ENCODE measurements around the gene RHEB. TPM values are rescaled to one million over a fixed set of nuclear protein-coding genes. Genes with fewer than 3 reads are reported as not detected.
A peak's percentile ranks its signal among the peaks of the same experiment; 100 is the strongest.

Gene RHEB
- total and polyA plus RNA-seq, 2 experiments from 2014 or later = 101 to 239 TPM

DNA sequence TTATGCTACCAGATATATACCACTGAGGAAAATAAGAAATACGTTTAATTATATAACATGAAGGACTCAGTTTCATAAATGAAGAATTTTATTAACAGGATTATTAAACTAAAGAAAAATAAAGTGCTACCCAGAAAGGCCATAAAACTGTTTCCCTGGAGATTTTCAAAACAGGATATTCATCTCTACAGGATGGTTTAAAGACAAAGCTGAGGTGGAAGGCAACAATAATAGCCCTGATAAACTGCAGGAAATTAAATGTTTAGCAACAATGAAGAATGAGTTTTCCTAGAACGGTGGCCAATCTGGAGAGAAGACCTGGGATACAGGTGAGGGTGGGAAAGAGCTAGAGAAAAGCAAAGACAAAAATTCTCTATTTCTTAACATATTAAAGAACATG lies 11.9 kb downstream of the RHEB start:
- Histone ChIP-seq H3K4me3 (no peak overlapping the region), H3K79me2 (replicated peaks; ENCODE audit: insufficient read depth) (peaks cover 100% of the 10 kb centered on the region), H2AFZ (no peak overlapping the region), H3K9me2 (ENCODE audit: insufficient read depth) (no peaks in the 10 kb centered on the region), H3K4me1 (ENCODE audit: insufficient read depth) (peaks cover 88% of the 10 kb centered on the region), H3K27me3 (ENCODE audit: insufficient read depth) (no peaks in the 10 kb centered on the region), H3F3A (replicated peaks; ENCODE audit: low read depth) (no peaks in the 10 kb centered on the region), H3K27ac (ENCODE audit: low read depth) (no peak overlapping the region), H3K36me3 (ENCODE audit: insufficient read depth) (no peaks in the 10 kb centered on the region), H4K20me1 (replicated peaks; ENCODE audit: insufficient read depth) (peaks cover 90% of the 10 kb centered on the region), H3K4me2 (peak overlapping the region; percentile 52)
- no peak for ATAC-seq
- Mint-ChIP-seq H3K27me3 (ENCODE audit: insufficient read depth, low read depth, poor library complexity) (peaks cover 4% of the 10 kb centered on the region), H3K36me3 (ENCODE audit: low read depth) (no peaks in the 10 kb centered on the region), H3K4me3 (no peak overlapping the region), H3K27ac (no peak overlapping the region), H3K9me3 (no peaks in the 10 kb centered on the region), H3K4me1 (peaks cover 78% of the 10 kb centered on the region)
- no peak for DNase-seq (ENCODE audit: low spot score)
- TF ChIP-seq NANOG (IDR thresholded peaks at IDR 0.05; ENCODE audit: borderline replicate concordance) = no peak
- TF ChIP-seq, protein P1, sequence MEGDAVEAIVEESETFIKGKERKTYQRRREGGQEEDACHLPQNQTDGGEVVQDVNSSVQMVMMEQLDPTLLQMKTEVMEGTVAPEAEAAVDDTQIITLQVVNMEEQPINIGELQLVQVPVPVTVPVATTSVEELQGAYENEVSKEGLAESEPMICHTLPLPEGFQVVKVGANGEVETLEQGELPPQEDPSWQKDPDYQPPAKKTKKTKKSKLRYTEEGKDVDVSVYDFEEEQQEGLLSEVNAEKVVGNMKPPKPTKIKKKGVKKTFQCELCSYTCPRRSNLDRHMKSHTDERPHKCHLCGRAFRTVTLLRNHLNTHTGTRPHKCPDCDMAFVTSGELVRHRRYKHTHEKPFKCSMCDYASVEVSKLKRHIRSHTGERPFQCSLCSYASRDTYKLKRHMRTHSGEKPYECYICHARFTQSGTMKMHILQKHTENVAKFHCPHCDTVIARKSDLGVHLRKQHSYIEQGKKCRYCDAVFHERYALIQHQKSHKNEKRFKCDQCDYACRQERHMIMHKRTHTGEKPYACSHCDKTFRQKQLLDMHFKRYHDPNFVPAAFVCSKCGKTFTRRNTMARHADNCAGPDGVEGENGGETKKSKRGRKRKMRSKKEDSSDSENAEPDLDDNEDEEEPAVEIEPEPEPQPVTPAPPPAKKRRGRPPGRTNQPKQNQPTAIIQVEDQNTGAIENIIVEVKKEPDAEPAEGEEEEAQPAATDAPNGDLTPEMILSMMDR (conservative IDR thresholded peaks at IDR 0.05; ENCODE audit: low read depth in 2 of 2) = no peak
- TF ChIP-seq, protein P2, sequence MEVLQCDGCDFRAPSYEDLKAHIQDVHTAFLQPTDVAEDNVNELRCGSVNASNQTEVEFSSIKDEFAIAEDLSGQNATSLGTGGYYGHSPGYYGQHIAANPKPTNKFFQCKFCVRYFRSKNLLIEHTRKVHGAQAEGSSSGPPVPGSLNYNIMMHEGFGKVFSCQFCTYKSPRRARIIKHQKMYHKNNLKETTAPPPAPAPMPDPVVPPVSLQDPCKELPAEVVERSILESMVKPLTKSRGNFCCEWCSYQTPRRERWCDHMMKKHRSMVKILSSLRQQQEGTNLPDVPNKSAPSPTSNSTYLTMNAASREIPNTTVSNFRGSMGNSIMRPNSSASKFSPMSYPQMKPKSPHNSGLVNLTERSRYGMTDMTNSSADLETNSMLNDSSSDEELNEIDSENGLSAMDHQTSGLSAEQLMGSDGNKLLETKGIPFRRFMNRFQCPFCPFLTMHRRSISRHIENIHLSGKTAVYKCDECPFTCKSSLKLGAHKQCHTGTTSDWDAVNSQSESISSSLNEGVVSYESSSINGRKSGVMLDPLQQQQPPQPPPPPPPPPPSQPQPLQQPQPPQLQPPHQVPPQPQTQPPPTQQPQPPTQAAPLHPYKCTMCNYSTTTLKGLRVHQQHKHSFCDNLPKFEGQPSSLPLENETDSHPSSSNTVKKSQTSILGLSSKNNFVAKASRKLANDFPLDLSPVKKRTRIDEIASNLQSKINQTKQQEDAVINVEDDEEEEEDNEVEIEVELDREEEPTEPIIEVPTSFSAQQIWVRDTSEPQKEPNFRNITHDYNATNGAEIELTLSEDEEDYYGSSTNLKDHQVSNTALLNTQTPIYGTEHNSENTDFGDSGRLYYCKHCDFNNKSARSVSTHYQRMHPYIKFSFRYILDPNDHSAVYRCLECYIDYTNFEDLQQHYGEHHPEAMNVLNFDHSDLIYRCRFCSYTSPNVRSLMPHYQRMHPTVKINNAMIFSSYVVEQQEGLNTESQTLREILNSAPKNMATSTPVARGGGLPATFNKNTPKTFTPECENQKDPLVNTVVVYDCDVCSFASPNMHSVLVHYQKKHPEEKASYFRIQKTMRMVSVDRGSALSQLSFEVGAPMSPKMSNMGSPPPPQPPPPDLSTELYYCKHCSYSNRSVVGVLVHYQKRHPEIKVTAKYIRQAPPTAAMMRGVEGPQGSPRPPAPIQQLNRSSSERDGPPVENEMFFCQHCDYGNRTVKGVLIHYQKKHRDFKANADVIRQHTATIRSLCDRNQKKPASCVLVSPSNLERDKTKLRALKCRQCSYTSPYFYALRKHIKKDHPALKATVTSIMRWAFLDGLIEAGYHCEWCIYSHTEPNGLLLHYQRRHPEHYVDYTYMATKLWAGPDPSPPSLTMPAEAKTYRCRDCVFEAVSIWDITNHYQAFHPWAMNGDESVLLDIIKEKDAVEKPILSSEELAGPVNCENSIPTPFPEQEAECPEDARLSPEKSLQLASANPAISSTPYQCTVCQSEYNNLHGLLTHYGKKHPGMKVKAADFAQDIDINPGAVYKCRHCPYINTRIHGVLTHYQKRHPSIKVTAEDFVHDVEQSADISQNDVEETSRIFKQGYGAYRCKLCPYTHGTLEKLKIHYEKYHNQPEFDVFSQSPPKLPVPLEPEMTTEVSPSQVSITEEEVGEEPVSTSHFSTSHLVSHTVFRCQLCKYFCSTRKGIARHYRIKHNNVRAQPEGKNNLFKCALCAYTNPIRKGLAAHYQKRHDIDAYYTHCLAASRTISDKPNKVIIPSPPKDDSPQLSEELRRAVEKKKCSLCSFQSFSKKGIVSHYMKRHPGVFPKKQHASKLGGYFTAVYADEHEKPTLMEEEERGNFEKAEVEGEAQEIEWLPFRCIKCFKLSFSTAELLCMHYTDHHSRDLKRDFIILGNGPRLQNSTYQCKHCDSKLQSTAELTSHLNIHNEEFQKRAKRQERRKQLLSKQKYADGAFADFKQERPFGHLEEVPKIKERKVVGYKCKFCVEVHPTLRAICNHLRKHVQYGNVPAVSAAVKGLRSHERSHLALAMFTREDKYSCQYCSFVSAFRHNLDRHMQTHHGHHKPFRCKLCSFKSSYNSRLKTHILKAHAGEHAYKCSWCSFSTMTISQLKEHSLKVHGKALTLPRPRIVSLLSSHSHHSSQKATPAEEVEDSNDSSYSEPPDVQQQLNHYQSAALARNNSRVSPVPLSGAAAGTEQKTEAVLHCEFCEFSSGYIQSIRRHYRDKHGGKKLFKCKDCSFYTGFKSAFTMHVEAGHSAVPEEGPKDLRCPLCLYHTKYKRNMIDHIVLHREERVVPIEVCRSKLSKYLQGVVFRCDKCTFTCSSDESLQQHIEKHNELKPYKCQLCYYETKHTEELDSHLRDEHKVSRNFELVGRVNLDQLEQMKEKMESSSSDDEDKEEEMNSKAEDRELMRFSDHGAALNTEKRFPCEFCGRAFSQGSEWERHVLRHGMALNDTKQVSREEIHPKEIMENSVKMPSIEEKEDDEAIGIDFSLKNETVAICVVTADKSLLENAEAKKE (CRISPR knock-in tag; IDR thresholded peaks at IDR 0.05) = no peak
- TF ChIP-seq EZH2phosphoT487 (IDR thresholded peaks at IDR 0.05; ENCODE audit: unreplicated experiment) = no peak
- no peak for TF ChIP-seq ZNF114 (CRISPR knock-in tag; IDR thresholded peaks at IDR 0.05)
- TF ChIP-seq CREB1 (CRISPR knock-in tag; IDR thresholded peaks at IDR 0.05; ENCODE audit: low read depth) = no peak
- TF ChIP-seq JUNB (IDR thresholded peaks at IDR 0.05; ENCODE audit: unreplicated experiment) = no peak
- TF ChIP-seq POLR2AphosphoS5 (IDR thresholded peaks at IDR 0.05; ENCODE audit: low read depth) = no peak
- TF ChIP-seq, protein P3, sequence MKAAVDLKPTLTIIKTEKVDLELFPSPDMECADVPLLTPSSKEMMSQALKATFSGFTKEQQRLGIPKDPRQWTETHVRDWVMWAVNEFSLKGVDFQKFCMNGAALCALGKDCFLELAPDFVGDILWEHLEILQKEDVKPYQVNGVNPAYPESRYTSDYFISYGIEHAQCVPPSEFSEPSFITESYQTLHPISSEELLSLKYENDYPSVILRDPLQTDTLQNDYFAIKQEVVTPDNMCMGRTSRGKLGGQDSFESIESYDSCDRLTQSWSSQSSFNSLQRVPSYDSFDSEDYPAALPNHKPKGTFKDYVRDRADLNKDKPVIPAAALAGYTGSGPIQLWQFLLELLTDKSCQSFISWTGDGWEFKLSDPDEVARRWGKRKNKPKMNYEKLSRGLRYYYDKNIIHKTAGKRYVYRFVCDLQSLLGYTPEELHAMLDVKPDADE (IDR thresholded peaks at IDR 0.05) = no peak
- TF ChIP-seq REST (IDR thresholded peaks at IDR 0.05; ENCODE audit: unreplicated experiment) = no peak
- no peak for TF ChIP-seq ZNF331 (CRISPR knock-in tag; IDR thresholded peaks at IDR 0.05; ENCODE audit: low read depth)
- no peak for TF ChIP-seq EZH2 (IDR thresholded peaks at IDR 0.05; ENCODE audit: low read depth, unreplicated experiment)
- no peak for TF ChIP-seq STAT1 (IDR thresholded peaks at IDR 0.05; ENCODE audit: unreplicated experiment)

Measured in GM23338 (cell line).